ENCODE data around the gene CD247.

DNA sequence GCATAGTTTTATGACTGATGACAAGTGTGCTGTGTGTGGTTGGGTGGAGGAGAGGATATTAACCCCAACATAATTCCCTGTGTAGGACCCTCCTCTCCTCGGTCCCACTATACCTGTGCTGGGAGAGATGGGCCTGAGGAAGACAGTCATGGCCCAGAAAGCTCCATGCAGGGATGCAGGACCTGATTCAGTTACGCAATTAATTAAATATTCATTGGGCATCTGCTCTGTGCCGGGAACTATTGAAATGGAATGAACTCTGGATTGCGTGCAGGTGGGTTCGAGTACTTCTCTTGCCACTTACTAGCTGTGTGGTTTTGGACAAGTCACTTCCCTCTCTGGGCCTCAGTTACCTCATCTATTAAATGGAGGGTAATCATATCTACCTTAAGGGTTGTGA, 74.6 kb downstream of the CD247 start:
- TF ChIP-seq SUZ12 (IDR thresholded peaks at IDR 0.05; ENCODE audit: extremely low read depth, insufficient read depth, insufficient read length) (no peak), YY1 (IDR thresholded peaks at IDR 0.05; ENCODE audit: insufficient read depth, insufficient read length) (no peak)
